Measurements from ENCODE around the gene SLF2. TPM values are rescaled to one million over a fixed set of nuclear protein-coding genes. Genes with fewer than 3 reads are reported as not detected.

The SLF2 gene
- total RNA-seq, 1 experiment from 2014 or later: 14.3 TPM

- Mint-ChIP-seq H3K4me3 (no peak overlapping the region), H3K36me3 (peaks cover 10% of the 10 kb centered on the region), H3K4me1 (peaks cover 4% of the 10 kb centered on the region; the same call in 1 of the 2 replicates), H3K27ac (no peak overlapping the region), H3K9me3 (no peaks in the 10 kb centered on the region), H3K27me3 (ENCODE audit: low read depth) (no peaks in the 10 kb centered on the region)
- POLR2A ChIA-PET: no interaction called here
- CTCF ChIA-PET: no interaction called here
- DNase-seq (ENCODE audit: low spot score) (no peak), ATAC-seq (no peak)
- no peak for TF ChIP-seq ELF4 (CRISPR knock-in tag; IDR thresholded peaks at IDR 0.05; ENCODE audit: low read depth)
- no peak for TF ChIP-seq TP53 (CRISPR knock-in tag; IDR thresholded peaks at IDR 0.05)
- TF ChIP-seq ZNF396 (CRISPR knock-in tag; IDR thresholded peaks at IDR 0.05; ENCODE audit: borderline replicate concordance): no peak
- TF ChIP-seq PREB (CRISPR knock-in tag; IDR thresholded peaks at IDR 0.05; ENCODE audit: borderline replicate concordance): no peak
- no peak for TF ChIP-seq GABPB1 (CRISPR knock-in tag; IDR thresholded peaks at IDR 0.05)
- TF ChIP-seq NR1H2 (CRISPR knock-in tag; IDR thresholded peaks at IDR 0.05): no peak
- TF ChIP-seq ZNF263 (CRISPR knock-in tag; IDR thresholded peaks at IDR 0.05; ENCODE audit: low read depth): no peak
- TF ChIP-seq TEAD4 (CRISPR knock-in tag; IDR thresholded peaks at IDR 0.05): no peak
- no peak for TF ChIP-seq CTCF (IDR thresholded peaks at IDR 0.05)
- TF ChIP-seq ZNF138 (CRISPR knock-in tag; conservative IDR thresholded peaks at IDR 0.05): no peak
- TF ChIP-seq ZBTB43 (CRISPR knock-in tag; IDR thresholded peaks at IDR 0.05): no peak
- TF ChIP-seq ZSCAN18 (CRISPR knock-in tag; IDR thresholded peaks at IDR 0.05): no peak
- no peak for TF ChIP-seq OVOL2 (CRISPR knock-in tag; IDR thresholded peaks at IDR 0.05; ENCODE audit: borderline replicate concordance)
- TF ChIP-seq ZNF532 (CRISPR knock-in tag; IDR thresholded peaks at IDR 0.05; ENCODE audit: borderline replicate concordance): no peak
- TF ChIP-seq ETV6 (CRISPR knock-in tag; IDR thresholded peaks at IDR 0.05): no peak
- TF ChIP-seq ATF3 (CRISPR knock-in tag; conservative IDR thresholded peaks at IDR 0.05): no peak
- no peak for TF ChIP-seq USF2 (CRISPR knock-in tag; IDR thresholded peaks at IDR 0.05)
These were observed 51.1 kb downstream of the SLF2 start for GRCh38 chr10:100963826-100964225.

Data from WTC11 (cell line).